DMS114 treated with DMSO at 0.1 percent for 48 hours (cell line): ENCODE results near the gene R3HDM2.
A peak's percentile ranks its signal among the peaks of the same experiment; 100 is the strongest.

ENCODE experiments used
- DNase-seq: peaks from one replicate; lab custom pipeline; 2025; ENCODE audit not compliant: unreplicated experiment; lab: John Stamatoyannopoulos, UW

R3HDM2 gene

GRCh38 chr12:57430931-57431566 lies at the start of gene R3HDM2:
TSS of gene R3HDM2 (minus strand) at chr12:57431043. CDS start at chr12:57310428, 120,615 bp downstream.
- peak; percentile 94 for DNase-seq

GRCh38 chr12:57479376-57480115 lies 48.7 kb upstream of the R3HDM2 start, which contains the start of gene ARHGAP9:
TSS of gene ARHGAP9 (minus strand) at chr12:57479866. CDS start at chr12:57479406, 460 bp downstream.
- no peak for DNase-seq

DNA sequence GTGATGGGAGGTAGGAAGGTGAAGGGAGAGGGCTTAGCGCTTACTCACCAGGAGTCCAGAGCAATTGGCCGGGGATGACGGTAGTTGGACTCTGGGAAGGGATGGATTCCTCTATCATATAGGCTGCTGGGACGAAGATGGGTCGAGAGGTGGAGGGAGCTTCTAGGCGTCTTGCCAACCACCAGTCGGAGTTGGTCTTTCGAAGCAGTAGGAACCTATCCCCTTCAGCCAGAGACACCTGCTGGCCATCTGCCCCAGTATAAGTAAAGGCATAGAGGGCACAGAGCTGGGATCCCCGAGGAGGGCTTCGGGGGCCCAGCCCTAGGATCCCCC lies 48.2 kb upstream of the R3HDM2 start:
- no peak for DNase-seq

- no peak for DNase-seq
Measured at GRCh38 chr12:57477710-57478681, 47.2 kb upstream of the R3HDM2 start.

GRCh38 chr12:57476993-57477709 lies 46.3 kb upstream of the R3HDM2 start:
- DNase-seq: no peak

- DNase-seq: no peak
Measured at GRCh38 chr12:57476162-57476992, 45.5 kb upstream of the R3HDM2 start.

DNA sequence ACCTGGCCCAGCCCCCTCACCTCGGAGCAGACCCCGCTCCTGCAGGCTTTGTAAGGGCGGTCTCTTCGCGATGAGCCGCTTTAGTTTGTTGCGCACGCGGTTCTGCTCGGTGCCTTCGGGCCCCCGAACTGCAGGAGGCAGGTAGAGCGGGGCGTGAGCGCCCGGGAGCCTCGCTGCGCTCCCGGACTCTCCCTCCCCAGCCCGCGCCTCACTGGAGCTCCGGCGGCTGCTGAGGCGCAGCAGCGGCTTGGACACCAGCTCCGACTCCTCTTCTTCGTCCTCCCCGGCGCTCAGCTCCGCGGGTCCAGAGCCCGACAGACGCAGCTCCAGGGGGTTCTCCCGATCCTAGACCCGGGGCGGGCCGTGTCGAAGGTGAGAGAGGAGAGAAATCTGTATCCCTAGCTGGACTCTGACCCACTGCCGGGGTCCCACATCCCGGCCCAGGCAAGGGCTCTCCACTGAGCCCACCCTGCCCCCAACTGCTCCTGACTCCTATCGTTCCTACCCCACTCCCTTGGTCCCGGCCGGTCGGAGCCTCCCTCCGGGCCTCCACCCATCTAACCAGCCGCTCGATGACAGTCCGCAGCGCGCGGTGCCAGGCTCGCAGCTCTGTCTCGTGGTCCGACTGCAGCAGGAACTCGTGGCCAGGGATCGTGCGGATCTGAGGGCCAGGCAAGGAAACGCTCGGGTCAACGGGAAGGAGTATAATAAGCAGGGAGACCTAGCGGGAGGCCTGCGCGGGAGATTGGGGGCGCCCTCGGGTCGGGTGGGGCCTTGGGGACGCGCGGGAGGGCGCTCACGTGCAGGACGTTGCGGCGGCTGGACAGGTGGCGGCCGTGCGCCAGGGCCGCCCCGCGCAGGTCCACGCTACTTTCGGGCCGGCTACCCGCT lies 44.7 kb upstream of the R3HDM2 start:
- no peak for DNase-seq

- DNase-seq: no peak
Measured at GRCh38 chr12:57474862-57475261, 44.0 kb upstream of the R3HDM2 start.

- DNase-seq: no peak
Measured at GRCh38 chr12:57474430-57474829, 43.6 kb upstream of the R3HDM2 start.

DNA sequence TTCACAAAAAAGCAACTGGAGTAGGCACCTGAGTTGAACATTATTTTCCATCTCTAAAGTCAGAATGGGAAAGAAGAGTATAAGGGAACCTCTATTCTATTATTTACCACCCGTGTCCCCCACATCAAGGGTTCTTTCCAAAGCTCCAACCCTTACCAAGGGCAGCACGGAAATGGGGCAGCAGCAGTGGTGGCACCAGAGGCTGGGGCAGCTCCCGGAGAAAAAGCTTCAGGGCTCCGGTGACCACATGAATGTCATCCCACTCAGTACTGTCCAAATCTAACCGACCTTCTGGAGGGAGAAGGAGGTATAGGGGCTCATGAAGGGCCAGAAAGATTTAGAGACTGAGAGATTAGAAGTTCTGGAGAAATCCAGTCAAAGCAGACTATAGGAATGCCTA lies 43.0 kb upstream of the R3HDM2 start:
- DNase-seq: no peak

DNA sequence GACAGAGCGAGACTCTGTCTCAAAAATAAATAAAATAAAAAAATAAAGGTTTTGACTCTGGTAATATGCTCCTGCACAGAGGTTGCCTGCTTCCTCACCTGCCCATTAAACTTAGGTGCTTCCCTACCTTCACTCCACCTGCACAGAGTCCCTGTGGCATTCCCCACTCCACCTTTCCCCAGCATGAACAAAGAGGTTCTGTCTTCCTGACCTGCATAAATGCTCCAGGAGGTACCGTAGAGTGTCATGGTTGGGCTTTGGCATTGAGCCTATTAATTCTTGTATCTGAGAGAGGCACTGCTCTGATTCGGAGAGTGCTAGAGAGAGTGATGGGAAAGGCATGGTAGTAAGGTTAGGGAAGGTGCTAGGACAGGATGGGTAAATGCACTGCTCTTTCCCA lies 42.5 kb upstream of the R3HDM2 start:
- DNase-seq: no peak

DNA sequence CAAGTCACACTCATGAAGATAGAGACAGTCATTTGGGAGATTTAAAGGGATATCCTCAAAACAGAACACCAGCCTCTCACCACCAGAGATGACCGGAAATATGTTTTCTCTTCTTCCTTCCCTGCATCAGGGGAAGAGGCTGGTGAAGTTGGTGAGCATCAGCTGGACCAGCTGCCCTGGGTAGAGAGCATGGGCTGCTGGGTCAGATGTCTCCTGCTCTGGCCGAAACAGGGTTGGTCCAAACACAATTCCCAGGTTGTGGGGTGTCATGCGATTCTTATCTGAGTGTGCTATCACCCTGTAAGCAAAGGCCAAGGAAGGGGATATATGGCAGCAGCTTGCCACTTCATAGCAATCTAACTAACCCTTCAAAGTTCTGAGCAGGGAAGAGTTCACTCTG lies 41.5 kb upstream of the R3HDM2 start:
- no peak for DNase-seq

DNA sequence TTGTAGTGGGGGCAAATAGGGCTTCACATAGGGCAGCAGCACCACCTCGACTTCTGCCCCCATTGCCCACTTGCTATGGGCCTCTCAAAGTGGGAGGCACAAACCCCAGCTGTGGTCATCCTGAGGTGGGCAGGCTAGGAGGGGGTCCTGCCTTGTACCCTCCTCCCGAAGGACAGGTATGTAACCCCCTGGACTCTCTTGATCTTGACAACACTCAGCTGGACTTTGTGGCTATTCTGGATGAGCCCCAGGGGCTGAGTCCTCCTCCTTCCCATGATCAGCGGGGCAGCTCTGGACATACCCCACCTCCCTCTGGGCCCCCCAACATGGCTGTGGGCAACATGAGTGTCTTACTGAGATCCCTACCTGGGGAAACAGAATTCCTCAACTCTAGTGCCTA lies 40.8 kb upstream of the R3HDM2 start:
- DNase-seq: no peak

DNA sequence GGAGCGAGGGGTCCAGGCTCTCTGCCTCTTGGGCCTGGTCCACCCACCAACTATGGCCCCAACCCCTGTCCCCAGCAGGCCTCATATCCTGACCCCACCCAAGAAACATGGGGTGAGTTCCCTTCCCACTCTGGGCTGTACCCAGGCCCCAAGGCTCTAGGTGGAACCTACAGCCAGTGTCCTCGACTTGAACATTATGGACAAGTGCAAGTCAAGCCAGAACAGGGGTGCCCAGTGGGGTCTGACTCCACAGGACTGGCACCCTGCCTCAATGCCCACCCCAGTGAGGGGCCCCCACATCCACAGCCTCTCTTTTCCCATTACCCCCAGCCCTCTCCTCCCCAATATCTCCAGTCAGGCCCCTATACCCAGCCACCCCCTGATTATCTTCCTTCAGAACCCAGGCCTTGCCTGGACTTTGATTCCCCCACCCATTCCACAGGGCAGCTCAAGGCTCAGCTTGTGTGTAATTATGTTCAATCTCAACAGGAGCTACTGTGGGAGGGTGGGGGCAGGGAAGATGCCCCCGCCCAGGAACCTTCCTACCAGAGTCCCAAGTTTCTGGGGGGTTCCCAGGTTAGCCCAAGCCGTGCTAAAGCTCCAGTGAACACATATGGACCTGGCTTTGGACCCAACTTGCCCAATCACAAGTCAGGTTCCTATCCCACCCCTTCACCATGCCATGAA lies 40.3 kb upstream of the R3HDM2 start:
- DNase-seq: no peak

GRCh38 chr12:57470286-57470969 lies 39.6 kb upstream of the R3HDM2 start:
- DNase-seq: no peak

- no peak for DNase-seq
Measured at GRCh38 chr12:57469296-57470164, 38.7 kb upstream of the R3HDM2 start.

DNA sequence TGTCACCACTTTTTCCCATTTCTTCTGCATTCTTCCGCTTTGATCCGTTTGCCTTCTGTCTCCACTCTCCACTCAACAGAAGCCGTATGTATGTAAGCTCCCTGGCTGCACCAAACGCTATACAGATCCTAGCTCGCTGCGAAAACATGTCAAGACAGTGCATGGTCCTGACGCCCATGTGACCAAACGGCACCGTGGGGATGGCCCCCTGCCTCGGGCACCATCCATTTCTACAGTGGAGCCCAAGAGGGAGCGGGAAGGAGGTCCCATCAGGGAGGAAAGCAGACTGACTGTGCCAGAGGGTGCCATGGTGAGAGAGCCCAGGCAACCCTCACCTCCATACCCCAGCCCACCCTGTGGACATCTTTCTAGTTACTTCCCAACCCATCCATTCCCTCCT lies 37.1 kb upstream of the R3HDM2 start:
- DNase-seq: no peak
